Activated CD8-positive, alpha-beta T cell treated with anti-CD3 and anti-CD28 coated beads for 36 hours (primary cell): ENCODE results near the gene UBASH3A. TPM values are rescaled to one million over a fixed set of nuclear protein-coding genes. Genes with fewer than 3 reads are reported as not detected.

Source experiments
- ATAC-seq: fragments of 200-7000 bp; cut with Tn5 transposase; one replicate; pipeline ENCODE4 v1.10.0; 2021; ENCODE audit warnings: mild to moderate bottlenecking, moderate library complexity
- CTCF ChIA-PET: fragments of 350-600 bp; sonication (Branson Sonifier 250); formaldehyde crosslinking; loops from one replicate; lab custom pipeline; 2021; ENCODE audit warnings: antibody characterized with exemption; lab: Charles Lee
- POLR2A ChIA-PET: fragments of 350-600 bp; sonication (Branson Sonifier 250); formaldehyde crosslinking; loops from one replicate; lab custom pipeline; 2021; ENCODE audit warnings: antibody characterized with exemption; lab: Charles Lee
- DNase-seq: peaks from one replicate; pipeline ENCODE4 v3.0.0-alpha.2; 2020
- H3K27ac Mint-ChIP-seq: one replicate; pipeline ENCODE4 v1.8.0; 2021; ENCODE audit warnings: mild to moderate bottlenecking, mixed read lengths
- H3K27me3 Mint-ChIP-seq: one replicate; pipeline ENCODE4 v1.8.0; 2021; ENCODE audit warnings: mixed read lengths
- H3K36me3 Mint-ChIP-seq: one replicate; pipeline ENCODE4 v1.8.0; 2021; ENCODE audit warnings: low read depth, mixed read lengths
- H3K4me1 Mint-ChIP-seq: one replicate; pipeline ENCODE4 v1.8.0; 2021; ENCODE audit warnings: low read depth, mixed read lengths
- H3K4me3 Mint-ChIP-seq: one replicate; pipeline ENCODE4 v1.8.0; 2021; ENCODE audit warnings: mild to moderate bottlenecking, moderate library complexity, mixed read lengths
- H3K9me3 Mint-ChIP-seq: one replicate; pipeline ENCODE4 v1.8.0; 2021; ENCODE audit warnings: mixed read lengths
- intact Hi-C: fragments of 100-400 bp; cut with micrococcal nuclease; formaldehyde crosslinking; loops from one replicate; pipeline ENCODE4 v1.10.0; 2022
- total RNA-seq, 2 experiments: library from RNA; stranded (reverse); gene quantifications; one replicate each; pipeline ENCODE4 v1.2.3, GENCODE V29; 2021
- TF ChIP-seq, protein P1 (sequence below): fragments of 200-600 bp; IDR thresholded peaks from one replicate; pipeline ENCODE4 v1.8.0; 2022; ENCODE audit warnings: antibody characterized with exemption, mild to moderate bottlenecking

UBASH3A gene
- total RNA-seq, 2 experiments from 2014 or later, result 48.7 to 52.9 TPM

GRCh38 chr21:42362700-42363099 is 41.0 kb upstream of the UBASH3A start:
- DNase-seq (no peak), ATAC-seq (no peak)
- intact Hi-C loops, result no loop called here
- ChIA-PET POLR2A (interaction anchor here (0.7 to 2.1 kb wide), 4 partner anchors 10 to 30 kb away, joined by 3 to 7 read pairs (median 5); no protein-coding TSS in a partner anchor), CTCF (interaction anchor here (1.2 to 2.9 kb wide), 2 partner anchors 25 to 87 kb away, joined by 5 to 23 read pairs; no protein-coding TSS in a partner anchor)
- Mint-ChIP-seq H3K9me3 (peaks cover 1% of the 10 kb centered on the region), H3K27ac (no peak overlapping the region), H3K36me3 (no peaks in the 10 kb centered on the region), H3K27me3 (no peaks in the 10 kb centered on the region), H3K4me1 (peaks cover 9% of the 10 kb centered on the region), H3K4me3 (no peak overlapping the region)
- TF ChIP-seq, protein P1, sequence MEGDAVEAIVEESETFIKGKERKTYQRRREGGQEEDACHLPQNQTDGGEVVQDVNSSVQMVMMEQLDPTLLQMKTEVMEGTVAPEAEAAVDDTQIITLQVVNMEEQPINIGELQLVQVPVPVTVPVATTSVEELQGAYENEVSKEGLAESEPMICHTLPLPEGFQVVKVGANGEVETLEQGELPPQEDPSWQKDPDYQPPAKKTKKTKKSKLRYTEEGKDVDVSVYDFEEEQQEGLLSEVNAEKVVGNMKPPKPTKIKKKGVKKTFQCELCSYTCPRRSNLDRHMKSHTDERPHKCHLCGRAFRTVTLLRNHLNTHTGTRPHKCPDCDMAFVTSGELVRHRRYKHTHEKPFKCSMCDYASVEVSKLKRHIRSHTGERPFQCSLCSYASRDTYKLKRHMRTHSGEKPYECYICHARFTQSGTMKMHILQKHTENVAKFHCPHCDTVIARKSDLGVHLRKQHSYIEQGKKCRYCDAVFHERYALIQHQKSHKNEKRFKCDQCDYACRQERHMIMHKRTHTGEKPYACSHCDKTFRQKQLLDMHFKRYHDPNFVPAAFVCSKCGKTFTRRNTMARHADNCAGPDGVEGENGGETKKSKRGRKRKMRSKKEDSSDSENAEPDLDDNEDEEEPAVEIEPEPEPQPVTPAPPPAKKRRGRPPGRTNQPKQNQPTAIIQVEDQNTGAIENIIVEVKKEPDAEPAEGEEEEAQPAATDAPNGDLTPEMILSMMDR, result no peak

- CTCF ChIA-PET, result interaction anchor here (1.0 to 1.2 kb wide), 2 partner anchors 25 to 104 kb away, joined by 3 to 5 read pairs; no protein-coding TSS in a partner anchor
- intact Hi-C loops, result no loop called here
- no peaks in the 10 kb centered on the region for H3K36me3 Mint-ChIP-seq
- H3K4me1 Mint-ChIP-seq, result peaks cover 13% of the 10 kb centered on the region
- ATAC-seq, result no peak
- no peaks in the 10 kb centered on the region for H3K27me3 Mint-ChIP-seq
- H3K27ac Mint-ChIP-seq, result no peak overlapping the region
- no peak overlapping the region for H3K4me3 Mint-ChIP-seq
- no peak for DNase-seq
- POLR2A ChIA-PET, result interaction anchor here (0.7 to 1.5 kb wide), 3 partner anchors 10 to 30 kb away, joined by 3 to 7 read pairs (median 4); no protein-coding TSS in a partner anchor
- H3K9me3 Mint-ChIP-seq, result peaks cover 1% of the 10 kb centered on the region
- TF ChIP-seq, protein P1, result no peak
Measured at GRCh38 chr21:42363312-42363711, 40.4 kb upstream of the UBASH3A start.

DNA sequence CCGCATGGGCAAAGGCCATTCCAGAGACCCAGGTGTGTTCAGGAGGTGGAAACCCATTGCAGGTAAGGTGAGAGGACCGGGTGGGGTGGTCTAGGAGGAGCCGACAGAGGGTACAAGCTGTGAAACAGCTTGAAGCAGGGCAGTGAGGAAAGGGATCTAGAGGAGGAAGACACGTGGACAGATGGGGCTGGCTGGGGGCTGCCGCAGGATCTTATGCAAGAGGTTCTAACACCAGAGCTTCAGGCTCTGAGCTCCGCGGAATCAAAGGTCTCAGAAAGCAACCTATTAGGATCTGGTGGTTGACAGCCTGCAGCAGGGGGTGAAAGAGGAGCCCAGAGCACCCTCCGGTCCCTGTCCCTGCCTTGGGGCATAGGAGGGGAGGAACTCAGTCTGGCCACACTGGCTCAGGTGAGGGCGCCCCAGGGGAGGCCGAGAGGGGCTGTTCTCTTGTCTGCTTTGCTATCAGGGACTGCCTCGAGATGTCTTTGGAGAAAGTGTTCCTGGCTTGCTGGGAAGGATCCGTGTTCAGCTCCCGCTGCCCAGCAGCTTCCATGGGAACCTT is 39.3 kb upstream of the UBASH3A start:
- TF ChIP-seq, protein P1, result no peak
- Mint-ChIP-seq H3K9me3 (peaks cover 1% of the 10 kb centered on the region), H3K27me3 (no peaks in the 10 kb centered on the region), H3K4me3 (no peak overlapping the region), H3K4me1 (peaks cover 17% of the 10 kb centered on the region), H3K27ac (no peak overlapping the region), H3K36me3 (no peaks in the 10 kb centered on the region)
- ChIA-PET POLR2A (interaction anchor here (2.2 kb wide), 1 partner anchor 9 kb away, joined by 10 read pairs; no protein-coding TSS in a partner anchor), CTCF (no interaction called here)
- ATAC-seq, result no peak
- no peak for DNase-seq
- intact Hi-C loops, result no loop called here

GRCh38 chr21:42365770-42366169 is 37.9 kb upstream of the UBASH3A start:
- no peaks in the 10 kb centered on the region for H3K9me3 Mint-ChIP-seq
- no peak overlapping the region for H3K4me3 Mint-ChIP-seq
- H3K36me3 Mint-ChIP-seq, result peaks cover 4% of the 10 kb centered on the region
- intact Hi-C loops, result no loop called here
- TF ChIP-seq, protein P1, result no peak
- POLR2A ChIA-PET, result interaction anchor here (2.2 to 3.3 kb wide), 3 partner anchors 8 to 55 kb away, joined by 6 to 12 read pairs (median 10); partner anchors contain the start of gene UBASH3A
- peaks cover 19% of the 10 kb centered on the region for H3K4me1 Mint-ChIP-seq
- CTCF ChIA-PET, result no interaction called here
- DNase-seq, result no peak
- no peaks in the 10 kb centered on the region for H3K27me3 Mint-ChIP-seq
- no peak overlapping the region for H3K27ac Mint-ChIP-seq
- ATAC-seq, result no peak
